HG03280 (cell line): Measurements from ENCODE around the gene NEU4.
"Not testable (repeated sequence)": the region's sequence is repeated elsewhere in the genome, so short reads cannot be mapped to it uniquely, and the experiment has no call there.

Experiments
- ATAC-seq: cut with Tn5 transposase; IDR thresholded peaks from one replicate; pipeline ENCODE4 v1.9.1; 2021; ENCODE audit warnings: mild to moderate bottlenecking, moderate library complexity; ENCODE audit not compliant: unreplicated experiment

The NEU4 gene

DNA sequence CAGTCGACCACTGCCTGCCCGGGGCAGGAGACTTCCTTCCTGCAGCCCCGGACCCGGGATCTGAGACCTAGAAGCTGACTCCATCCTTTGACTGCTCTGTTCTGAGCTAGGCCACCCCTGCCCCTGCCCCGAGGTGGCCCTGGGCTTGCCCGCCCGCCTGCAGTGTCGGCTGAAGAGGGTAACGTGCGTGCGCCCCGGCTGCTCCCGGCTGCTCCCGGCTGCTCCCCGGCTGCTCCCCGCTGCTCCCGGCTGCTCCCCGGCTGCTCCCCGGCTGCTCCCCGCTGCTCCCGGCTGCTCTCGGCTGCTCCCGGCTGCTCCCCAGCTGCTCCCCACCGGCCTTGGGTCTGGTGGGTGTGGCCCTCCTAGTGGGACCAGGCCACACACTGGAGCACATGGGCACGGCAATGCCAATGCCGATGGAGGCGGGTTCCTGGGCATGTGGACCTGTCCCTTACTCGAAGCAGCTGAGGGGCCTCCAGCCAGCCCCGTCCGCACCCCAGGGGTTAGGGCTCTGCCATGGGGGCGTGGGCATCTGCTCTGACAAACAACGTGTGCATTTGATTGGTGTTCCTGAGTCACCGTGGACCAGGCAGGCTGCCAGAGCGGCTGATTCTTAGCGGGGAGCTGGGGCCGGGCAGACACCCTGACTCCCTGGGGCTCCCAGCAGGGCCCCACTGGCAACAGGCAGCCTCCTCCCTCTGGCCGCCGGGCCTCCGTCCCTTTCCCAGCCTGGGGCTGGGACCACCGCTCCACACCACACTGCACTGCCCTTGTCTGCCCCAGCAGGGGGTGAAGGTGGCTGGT, 34.4 kb upstream of the NEU4 start:
- no peak for ATAC-seq

DNA sequence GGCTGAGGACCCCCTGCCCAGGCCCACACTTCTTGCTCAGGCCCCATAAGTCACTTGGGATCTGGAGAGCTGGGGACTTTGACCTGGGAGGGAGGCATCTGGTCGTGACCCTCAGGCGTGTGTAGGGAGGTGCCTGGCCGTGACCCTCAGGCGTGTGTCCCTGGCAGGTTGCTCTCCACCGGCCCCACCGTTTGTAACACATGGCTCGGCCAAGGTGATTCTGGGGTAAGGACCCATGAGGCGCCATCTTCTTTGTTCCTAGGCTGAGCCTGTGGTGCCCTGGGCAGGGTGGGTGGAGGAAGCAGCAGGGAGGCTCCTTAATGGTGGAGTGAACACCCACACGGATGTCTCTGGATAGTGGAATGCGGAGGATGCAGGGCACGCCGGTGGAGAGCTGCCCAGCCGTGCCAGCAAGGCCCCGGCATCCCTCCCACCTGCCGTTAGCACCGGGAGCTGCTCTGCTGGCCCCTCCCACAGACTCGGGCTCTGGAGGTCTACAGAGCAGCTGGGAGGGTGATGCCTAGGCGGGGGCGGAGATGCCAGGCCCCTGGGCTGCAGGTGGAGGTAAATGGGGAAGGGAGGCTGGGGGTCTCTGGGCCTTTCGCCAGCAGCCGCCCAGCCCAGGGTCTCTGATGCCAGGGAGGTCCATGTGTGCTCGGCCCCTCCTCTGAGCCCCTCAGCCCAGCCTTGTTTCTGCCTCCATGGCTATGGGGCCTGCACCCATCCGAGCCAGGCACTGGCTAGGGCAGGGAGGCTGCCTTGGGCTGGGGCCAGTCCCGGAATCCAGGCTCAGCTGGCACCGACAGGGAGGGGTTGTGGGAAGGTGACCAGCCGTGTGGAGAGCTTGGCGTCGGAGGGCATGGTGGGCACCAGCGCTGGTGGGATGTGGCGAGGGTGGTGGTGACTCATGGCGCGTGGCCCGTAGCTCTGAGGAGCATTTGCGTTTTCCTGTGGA, 33.5 kb upstream of the NEU4 start:
- ATAC-seq, result no peak

DNA sequence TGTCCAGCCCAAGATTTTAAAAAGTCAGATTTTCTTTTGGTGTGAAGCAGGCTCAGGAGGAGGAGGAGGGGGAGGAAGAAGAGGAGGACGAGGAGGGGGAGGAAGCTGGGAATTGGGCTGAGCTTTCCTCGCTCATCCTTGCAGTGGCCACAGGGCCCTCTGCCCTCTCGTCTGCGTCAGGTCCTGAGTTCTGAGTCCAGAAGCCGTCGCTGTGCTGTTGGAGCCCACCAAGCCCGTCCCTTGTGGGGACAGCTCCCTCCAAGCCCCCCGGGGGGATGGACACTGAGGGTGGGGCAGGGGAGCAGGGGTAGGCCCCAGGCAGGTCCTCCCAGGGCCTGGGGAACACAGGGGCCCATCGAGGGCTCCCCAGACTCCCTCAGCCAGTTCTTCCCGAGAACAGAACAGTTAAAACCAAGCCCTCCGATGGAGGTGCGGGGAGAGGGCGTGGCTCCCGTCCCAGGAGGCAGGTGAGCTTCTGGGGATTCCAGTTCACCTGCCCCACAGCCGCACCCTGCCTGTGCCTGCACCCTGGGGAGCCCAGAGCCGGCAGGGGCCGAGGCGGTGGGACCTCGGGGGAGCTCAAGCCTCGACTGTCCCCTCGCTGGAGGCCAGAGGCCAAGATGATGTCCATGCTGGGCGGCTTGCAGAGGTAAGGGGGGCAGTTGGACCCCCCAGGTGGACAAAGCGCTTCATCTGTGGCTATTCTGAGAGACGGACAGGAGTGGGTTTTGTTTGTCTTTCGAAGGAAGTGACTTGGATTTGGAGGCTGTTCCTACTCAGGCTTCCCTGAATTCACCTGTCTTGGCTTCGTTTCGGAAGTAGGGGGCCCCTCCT, 32.4 kb upstream of the NEU4 start, which contains the start of gene GAL3ST2:
Gene GAL3ST2 (plus strand): TSS at position 487 of the 834 bp plus-strand sequence. CDS start 134 bp downstream, at position 621.
- no peak for ATAC-seq

DNA sequence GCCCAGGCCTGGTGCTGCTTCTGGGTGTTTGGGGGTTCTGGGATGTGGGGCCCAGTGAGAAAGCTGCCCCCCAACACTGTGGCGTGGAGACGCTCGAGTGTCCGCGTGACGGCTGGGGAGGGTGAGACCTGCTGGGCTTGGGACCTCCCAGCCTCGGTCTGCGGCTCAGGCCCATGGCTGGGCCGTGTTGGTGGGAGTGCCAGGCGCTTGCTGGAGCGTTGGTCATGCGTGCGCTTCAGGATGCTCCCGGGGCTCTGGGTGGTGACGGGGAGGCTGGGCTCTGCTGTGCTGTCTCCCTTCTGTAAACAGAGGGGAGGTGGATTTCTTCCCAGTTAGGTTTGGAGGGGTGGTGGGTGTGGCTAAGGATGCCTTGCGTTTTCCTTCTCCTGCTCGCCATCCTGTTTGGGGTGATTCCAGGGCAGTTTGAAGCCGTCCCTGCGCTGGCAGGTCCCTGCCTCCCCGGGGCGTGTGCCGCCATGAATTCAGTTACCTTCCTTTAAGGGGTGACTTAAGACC, 31.8 kb upstream of the NEU4 start:
- no peak for ATAC-seq

DNA sequence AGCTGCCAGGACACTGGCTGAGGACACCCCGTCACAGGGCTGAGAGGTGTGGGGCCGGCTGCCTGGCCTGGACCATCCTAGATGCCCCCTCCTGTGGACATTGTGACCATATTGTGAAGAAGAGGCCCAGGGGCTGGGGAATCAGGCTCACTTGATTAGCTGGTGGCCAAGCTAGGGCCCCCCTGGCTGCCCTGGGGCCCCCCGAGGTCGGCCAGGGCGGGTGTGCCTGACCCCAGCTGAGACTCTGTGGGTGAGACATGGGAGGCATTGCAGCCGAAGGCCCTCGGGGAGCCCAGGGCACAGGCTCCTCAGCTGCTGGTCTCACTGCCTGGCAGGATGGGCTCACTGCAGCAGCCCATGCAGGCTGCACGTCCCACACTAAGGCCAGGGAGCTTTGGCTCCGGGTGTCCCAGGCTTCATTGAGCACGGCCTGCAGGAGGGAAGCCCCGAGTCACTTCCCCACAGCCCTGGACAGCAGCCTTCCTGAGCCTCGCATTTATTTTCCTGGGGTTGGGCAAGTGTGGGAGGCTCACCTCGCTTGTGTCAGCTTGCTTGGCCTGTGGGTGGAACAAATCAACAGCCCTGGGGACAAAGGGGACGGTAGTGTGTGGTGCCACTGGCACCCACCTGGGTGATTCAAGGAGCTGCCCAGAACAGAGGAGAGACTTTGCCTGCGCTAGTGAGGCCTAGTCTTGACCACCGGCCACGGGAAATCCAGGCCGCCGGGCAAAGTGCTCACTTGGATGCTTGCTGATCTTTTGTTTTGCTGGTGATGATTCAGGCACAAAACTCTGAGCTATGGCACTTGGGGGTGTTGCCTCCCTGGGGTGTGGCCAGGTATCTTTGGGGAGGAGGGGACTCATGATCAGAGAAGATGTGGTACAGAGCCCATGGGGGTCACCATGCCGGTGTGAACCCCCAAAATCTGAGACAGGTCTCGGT, 31.0 kb upstream of the NEU4 start:
- no peak for ATAC-seq

DNA sequence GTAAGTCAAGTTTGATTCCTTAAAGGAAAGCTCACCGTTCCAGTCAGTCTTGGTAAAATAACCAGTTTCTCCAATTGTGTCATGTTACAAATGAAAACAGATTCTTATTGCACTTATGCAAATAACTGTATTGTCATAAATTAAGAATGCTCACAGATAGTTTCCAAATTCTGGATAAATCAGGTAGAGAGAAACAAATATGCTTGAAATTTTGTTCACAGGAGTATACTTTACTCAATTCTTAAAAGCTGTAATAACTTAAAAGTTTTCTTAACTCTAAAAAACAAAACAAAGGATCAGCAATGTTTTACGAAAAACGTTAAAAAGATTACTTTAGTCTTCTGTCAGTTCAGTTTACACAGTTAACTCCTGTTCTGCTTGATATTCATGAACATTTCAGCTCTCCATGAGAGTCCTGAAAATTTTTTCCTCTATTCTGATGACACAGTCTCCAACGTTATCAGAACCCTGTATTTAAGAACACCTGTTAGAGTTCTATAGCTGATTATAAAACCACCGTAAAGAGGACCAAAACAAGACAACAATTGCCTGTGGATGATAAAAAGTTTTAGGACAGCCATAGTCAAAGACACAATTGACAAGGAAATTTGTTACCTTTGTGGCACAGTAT, 27.9 kb upstream of the NEU4 start:
- ATAC-seq, result no peak

DNA sequence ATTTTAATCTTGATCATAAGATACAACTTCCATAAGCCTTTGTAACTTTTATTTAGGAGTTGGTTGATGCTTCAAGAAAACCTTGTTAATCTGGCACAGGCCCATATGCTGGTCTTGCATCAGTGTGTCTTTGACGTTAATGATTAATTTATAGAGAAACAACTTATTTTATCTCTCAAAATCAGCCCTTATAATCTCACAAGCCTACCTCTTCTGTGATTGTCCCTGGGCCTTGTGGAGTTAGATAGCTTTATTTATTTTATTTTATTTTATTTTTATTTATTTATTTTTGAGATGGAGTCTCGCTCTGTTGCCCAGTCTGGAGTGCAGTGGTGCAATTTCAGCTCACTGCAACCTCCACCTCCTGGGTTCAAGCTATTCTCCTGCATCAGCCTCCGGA, 26.9 kb upstream of the NEU4 start:
- not testable (repeated sequence) for ATAC-seq

DNA sequence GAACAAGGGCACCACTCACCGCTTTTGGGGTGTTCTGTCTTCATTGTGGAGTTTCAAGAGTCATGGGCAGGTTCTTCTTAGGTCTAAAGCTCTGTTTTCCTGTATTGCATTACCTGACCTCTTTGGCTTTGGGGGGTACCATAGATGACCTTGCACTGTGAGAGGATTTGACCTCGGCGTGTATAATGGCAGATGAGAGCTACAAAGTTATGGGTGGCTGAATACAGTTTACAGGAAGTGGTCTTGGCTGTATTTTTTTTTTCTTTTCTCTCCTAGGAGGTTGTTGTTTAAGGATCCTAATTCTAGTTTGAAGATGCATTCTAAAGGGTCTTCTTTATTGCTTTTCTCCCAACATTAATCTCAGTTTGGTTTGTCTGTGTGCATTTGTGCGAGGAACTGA, 20.9 kb upstream of the NEU4 start:
- no peak for ATAC-seq

DNA sequence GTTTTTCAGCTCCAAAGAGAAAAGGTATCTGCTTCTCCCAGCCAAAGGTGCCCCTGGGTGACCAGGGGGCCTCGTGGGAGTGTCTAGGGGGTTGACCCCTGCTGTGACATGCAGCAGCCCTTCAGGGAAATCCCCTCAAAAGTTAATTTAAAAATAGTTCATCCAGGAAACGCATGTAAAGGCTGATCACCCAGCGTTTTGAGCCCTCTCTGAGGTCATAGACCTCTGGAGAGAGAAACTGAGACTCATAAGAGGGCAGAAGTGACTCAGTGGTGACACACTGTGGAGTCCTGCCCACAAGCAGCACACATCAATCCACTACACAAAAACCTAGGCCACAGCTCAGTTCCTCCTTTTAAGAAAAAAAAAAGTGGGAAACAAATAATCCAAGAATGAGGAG, 20.4 kb upstream of the NEU4 start:
- ATAC-seq, result no peak

DNA sequence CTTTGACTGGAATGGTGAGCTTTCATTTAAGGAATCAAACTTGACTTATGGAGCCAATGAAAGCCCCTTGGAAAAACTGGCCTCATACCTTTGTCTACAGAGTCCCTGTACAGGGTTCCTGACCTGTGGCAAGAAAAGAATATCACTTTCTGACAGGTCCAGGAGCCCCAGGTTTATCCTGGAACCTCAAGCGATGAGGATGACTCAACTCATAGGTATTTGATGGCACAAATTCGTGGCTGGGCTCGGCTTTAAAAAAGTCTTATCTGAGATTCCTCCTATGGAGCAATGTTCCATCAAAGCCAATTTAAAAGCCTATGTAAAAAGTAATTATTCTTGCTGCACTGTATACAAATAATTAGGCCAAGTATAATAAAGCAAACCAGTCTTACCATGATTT, 17.6 kb upstream of the NEU4 start:
- ATAC-seq, result not testable (repeated sequence)

DNA sequence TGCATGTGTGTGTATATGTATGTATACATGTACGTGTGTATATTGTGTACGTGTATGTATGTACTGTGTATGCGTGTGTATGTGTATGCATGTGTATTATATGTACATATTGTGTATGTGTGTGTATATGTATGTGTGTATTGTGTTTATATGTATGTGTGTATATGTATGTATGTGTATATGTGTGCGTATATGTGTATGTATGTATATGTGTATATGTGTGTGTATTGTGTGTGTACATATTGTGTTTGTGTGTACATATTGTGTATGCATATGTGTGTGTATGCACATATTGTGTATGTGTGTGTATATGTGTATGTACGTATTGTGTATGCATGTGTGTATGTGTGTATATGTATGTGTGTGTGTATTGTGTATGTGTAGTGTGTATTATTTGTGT, 15.6 kb upstream of the NEU4 start:
- ATAC-seq, result no peak

DNA sequence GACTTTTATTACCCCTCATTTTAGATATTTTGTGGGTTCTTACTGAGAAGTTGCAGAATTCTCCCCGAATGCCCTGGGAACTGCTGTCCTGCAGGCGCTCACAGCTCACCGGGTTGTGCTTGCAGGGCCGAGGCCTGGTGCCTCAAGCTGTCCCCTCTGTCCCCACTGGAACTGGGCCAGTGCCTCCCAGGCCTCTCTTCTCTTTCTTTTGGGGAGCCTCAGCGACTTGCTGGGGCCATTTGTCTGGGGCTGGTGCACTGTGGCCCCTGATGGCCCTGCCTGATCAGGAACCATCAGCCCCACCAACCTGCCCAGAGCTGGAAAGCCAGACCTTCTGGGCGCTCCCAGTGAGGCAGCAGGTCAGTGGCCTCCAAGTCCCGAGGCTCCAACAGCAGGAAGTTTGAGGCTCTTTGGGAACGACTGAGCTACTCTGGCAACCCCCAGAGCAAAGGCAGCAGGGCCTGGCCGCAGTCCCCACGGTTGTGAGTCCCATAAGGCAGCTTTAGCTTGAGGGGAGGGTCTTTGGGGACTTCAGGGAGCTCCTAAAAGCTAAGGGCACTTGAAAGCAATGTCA, 14.7 kb upstream of the NEU4 start:
- no peak for ATAC-seq

DNA sequence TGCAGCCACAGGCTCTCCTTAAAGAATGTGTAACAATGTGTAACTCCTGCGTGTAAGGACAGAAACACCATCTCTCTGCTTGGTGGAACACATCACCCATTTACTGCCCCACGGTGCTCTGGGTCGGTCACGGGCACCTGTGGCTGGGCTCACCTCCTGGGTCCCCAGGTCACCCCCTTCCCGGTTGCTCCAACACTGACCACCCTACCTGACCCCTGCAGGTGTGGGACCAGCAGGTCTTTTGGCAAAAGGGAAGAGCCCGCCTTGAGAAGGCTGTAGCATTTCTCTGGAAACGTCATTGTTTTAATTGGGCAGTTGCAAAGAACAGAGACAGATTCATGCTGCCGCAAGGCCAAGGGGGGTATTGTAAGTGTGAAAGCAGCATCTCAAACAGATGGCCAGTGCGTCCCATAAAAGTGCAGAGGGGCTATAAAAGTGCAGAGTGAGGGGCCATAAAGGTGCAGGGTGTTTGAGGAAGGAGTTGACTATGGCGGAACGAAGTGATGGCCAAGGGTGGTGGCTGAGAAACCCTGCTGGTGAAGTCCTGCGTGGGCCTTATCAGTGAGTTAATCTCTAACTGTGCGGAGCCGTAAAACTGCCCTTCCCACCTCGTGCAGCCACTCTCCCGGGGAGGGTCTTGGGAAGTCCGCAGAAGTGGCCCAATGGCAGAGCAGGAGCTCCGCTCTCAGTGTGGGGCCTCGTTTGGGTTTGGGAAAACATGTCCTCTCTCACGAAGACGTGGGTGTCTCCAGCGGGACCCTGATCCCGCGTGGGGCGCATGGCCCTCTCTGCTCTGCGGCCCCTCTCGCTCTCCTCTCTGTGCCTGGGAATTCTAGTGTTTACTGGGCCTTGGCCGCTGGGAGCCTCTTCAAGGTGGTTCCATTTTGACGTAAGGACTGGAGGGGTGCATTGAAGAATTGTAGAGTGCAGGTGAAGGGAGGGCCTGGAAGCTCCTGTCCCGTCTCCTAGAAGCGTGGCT, 13.7 kb upstream of the NEU4 start:
- ATAC-seq, result no peak

DNA sequence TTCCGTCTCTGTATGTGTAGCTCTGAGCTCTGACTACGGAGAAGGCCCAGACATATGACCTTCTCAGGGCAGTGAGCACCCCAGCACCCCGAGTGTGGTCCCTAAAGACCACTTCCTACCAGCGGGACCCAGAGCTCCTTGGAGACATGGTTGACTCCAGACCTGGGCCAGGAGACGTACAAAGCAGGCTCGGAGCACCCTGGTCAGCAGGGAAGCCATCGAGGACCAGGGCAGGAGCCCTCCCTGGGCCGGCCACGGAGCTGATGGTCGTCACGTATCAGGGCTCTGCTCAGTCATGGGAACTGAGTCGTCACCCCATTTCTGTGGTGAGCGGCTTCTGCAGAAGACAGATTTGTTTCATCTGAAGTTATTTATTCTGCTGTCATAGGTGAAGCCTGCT, 12.8 kb upstream of the NEU4 start:
- ATAC-seq, result no peak

DNA sequence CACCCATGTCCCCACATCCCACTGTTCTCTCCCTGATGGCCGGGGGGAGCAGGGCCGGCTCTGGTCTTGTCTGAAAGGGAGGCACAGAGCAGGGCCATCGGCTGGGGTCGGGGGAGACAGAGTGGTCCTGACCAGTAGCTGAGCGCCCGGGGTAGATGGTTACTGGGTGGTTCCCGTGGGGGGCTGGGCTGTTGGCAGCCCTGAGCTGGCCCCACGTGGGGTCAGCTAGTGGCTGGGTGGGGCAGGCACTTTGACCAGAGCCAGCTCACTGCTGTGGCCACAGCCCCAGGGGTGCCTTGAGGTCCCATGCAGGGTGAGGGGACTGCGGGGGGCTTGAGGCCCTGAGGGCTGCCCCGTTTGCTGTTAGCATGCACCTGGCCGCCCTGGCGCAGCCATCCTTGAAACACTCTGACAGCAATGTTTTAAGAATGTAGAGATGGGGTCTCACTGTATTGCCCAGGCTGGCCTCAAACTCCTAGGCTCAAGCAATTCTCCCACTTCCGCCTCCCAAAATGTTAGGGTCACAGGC, 12.3 kb upstream of the NEU4 start:
- no peak for ATAC-seq

DNA sequence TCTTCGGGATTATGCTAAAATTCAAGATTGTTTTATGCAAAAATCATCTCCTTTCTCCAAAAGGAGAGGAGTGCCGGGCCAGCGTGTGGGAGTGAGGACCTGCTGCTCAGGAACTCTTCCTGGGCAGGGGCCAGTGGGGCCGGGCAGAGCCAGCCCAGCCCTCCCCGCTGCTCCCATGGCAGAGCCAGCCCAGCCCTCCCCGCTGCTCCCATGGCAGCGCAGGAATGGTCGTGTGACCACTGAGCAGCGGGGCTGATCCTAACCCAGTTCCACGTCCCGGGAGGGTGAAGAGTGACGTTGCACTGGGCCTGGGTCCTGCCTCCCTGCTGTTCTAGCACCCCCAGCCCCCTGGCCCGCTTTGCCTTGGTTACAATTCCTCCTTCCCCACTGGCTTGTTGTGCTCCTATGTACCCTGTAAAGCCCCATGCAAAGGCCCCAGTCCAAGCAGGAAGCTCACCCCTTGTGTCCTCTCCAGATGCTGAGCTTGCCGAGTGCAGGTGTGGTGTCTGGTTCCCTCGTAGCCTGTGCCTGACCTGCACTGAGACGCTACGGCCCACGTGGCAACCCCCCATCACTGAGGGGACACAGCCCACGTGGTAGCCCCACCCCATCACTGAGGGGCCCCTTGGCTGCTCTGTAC, 11.4 kb upstream of the NEU4 start:
- ATAC-seq, result no peak

DNA sequence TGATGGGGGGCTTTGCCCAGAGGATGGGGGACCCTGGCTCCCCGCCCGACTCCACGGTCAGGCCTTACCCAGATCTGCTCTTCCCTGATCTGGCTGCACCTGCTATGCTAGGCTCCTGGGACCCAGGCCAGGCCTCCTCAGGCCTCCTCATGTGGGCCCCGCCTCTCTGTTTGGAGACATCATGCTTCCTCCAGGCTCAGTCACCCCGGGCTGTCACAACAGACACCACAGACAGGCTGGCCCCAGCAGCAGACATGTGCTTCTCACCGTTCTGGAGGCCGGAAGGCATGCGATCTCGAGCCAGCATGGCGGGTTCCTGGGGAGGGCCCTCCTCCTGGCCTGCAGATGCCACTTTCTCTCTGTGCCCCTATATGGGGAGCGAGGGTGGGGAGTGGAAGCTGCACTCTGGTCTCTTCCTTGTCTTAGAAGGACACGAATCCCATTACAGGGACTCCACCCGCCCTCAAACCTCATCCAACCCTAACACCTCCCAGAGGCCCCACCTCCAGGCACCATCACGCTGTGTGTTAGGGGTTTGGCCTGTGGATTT, 10.8 kb upstream of the NEU4 start:
- ATAC-seq, result no peak
